CD4-positive, alpha-beta T cell treated with Interleukin-2 at 100 ng/mL for 4 hours (primary cell): ENCODE results near the gene RASSF1.

Experiments
- DNase-seq: peaks from one replicate; pipeline ENCODE4 v3.0.0-alpha.2; 2020; ENCODE audit warnings: low spot score

The RASSF1 gene

GRCh38 chr3:50342813-50343633 is 2.4 kb upstream of the RASSF1 start:
- no peak for DNase-seq

- DNase-seq, result no peak
Observed at GRCh38 chr3:50341996-50342650, 1.5 kb upstream of the RASSF1 start.

- DNase-seq, result no peak
Observed at GRCh38 chr3:50341537-50341936, 901 bp upstream of the RASSF1 start.

DNA sequence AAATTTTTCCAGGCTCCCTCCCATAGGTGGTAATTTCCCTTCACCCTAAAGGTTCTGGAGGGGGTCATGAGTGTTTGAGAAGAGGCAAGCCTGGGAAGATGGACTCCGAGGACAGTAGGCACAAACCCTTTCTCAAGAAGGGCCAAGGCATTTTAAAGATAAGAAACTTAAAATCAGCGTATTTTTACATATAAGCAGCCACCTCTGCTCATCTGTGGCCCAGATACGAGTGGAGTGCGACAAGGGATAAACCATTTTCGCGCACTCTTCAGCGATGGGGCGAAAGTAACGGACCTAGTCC is 539 bp downstream of the RASSF1 start:
- no peak for DNase-seq

GRCh38 chr3:50339485-50340146 is 1.0 kb downstream of the RASSF1 start:
- DNase-seq, result no peak

GRCh38 chr3:50338965-50339364 is 1.7 kb downstream of the RASSF1 start:
- DNase-seq, result no peak

- peak; percentile 95 for DNase-seq
Observed at GRCh38 chr3:50337175-50337861, 3.3 kb downstream of the RASSF1 start.

GRCh38 chr3:50336452-50337174 is 4.0 kb downstream of the RASSF1 start:
- DNase-seq, result peak; percentile 30

DNA sequence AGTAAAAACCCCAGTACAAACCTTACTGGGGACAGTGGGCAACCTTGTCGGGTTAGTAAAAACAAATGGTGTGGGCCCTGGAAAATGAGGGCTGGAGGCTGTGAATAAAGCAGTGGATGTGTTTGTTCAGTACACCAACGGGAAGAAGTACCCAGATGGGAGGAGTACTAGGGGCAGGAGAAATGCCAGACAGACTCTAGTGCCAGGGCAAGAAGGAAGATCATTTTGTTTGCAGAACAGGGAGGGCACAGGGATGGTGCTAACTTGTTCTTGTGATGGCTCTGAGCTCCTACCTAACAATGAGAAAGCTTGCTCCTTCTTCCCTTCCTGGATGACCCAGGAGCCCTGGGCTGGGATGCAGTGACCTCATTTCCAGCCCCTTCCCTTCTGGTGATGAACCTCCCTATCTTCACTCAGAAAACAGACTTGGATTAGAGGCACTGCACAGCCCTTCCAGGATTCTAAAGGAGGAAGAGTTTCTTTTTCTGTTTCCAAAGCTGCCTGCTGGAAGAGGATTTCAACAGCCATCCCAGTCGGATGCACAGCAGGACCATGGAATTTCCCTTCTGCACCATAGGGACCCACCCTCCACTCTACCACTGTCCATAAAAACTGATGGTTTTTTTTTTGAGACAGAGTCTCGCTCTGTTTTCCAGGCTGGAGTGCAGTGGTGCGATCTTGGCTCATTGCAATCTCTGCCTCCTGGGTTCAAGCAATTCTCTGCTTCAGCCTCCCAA is 6.1 kb downstream of the RASSF1 start:
- DNase-seq, result no peak

- DNase-seq, result no peak
Observed at GRCh38 chr3:50333744-50334328, 6.8 kb downstream of the RASSF1 start.

DNA sequence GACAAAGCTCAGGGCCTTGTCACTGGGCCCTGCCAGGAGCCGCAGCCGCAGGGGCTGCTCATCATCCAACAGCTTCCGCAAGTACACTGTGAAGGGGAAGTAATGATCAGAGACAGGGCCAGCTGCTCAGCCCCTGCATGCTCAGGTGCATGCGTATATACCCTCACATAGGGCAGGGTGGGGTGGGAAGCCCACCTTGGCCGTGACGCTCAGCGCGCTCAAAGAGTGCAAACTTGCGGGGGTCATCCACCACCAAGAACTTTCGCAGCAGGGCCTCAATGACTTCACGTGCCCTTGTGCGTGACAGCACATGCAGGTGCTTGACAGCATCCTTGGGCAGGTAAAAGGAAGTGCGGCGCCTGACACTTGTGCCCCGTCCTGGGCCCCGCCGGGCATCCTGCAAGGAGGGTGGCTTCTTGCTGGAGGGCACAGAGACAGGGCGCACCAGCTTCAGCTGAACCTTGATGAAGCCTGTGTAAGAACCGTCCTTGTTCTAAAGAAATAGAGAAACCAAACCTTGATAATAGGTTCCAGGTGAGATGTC is 9.2 kb downstream of the RASSF1 start:
- DNase-seq, result no peak

DNA sequence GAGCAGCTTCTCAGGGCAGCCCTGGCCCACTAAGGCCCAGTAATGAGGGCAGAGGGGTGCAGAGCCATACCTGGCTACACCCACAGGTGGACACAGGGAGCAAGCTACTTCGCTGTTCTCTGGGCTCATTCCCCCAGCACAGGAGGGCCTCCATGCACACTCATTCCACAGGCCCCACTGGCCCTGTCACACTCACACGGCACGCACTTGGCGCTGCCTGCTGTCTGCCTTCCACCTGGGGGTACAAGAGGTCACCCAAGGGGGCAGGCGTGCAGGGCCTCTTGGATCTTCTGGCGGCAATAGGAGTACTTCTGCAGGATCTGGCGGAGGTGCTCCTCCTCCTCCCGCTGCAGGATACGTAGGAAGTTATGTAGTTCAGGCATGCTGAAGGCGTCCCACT is 10.3 kb downstream of the RASSF1 start:
- DNase-seq, result no peak

GRCh38 chr3:50327943-50328691 is 12.5 kb downstream of the RASSF1 start, which contains the start of gene TUSC2:
TUSC2 (minus strand) TSS chr3:50328223; CDS start chr3:50328099, 124 bp downstream.
- DNase-seq, result peak; percentile 95

DNA sequence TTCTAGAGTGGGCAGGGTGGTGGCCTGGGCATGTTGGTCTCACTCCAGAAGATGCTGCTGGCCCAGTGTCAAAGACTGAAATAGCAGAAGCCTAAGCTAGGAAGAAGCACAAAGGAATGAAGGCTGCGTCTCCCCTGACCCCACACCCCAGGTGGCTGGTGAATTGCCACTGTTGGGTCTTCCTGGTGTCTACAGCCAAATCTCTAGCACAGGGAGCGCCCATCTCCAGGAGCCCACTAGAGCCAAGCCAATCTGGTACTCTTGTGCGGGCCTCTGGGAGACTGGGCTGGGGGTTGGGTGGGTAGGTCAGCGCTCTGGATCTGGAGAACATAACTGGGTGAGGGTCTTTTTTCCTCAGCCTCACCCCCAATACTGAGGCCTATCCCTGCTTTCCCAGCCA is 13.5 kb downstream of the RASSF1 start:
- DNase-seq, result no peak

- DNase-seq, result no peak
Observed at GRCh38 chr3:50326182-50326541, 14.5 kb downstream of the RASSF1 start.

- no peak for DNase-seq
Observed at GRCh38 chr3:50325497-50326181, 15.0 kb downstream of the RASSF1 start.

GRCh38 chr3:50325113-50325480 is 15.5 kb downstream of the RASSF1 start:
- no peak for DNase-seq

DNA sequence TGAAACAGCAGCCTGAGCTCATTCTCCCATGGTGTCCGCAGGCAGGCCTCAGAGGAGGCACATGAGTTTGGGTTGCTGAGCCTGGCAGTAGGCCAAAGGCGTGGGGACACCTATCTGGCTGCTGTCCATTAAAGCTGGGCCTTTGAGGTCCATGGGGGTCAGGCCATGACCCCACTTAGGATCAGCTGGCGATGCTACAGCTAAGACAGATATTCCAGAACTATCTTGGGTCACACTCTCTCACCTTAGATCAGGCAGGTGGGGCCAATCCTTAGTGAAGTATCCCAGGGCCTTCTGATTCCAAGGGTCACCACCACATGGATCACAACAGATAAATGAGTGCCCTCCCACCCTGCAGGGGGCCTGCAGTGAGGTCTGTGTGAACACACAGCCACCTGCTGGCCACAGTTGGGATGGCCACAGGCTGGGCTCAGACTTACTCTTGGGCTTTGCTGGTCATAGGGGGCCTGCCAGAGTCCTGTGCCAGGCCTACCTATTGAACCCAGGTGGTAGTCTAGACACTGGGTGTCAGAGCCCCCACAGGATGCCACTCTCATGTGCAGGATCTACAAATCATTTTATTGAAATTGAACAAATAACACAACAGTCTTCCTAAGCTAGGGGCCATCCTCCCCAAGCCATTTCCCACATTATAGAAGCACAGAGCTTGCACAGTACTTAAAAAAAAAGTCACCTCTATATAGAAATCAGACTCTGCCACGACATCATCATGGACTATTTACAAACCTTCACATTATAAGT is 16.1 kb downstream of the RASSF1 start:
- DNase-seq, result peak; percentile 64
